ENCODE measurements around the gene RNF187.
"Not testable (repeated sequence)": the region's sequence is repeated elsewhere in the genome, so short reads cannot be mapped to it uniquely, and the experiment has no call there.

The RNF187 gene

DNA sequence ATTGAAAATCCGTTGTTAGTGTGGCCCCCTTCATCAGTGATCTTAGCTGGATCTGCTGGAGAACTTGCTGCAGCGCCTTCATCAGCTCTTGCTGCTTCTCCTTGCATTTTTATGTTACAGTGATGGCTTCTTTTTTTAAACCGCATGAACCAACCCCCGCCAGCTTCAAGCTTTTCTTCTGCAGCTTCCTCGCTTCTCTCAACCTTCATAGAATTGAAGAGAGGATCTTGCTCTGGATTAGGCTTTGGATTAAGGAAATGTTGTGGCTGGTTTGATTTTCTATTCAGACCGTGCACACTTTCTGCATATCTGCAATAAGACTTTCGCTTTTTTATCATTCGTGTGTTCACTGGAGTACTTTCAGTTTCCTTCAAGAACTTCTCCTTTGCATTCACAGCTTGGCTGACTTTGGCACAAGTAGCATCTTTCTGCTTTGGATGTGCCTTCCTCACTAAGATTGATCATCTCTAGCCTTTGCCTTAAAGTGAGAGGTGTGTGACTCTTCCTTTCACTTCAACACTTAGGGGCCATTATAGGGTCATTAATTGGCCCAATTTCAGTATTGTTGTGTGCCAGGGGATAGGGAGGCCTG is 13.1 kb downstream of the RNF187 start:
- H3K4me1 ChIP-seq (ENCODE audit: insufficient read depth, low read length, poor library complexity, severe bottlenecking), result peaks cover 17% of the 10 kb centered on the region
- peak overlapping the region; percentile 71 for H3K4me2 ChIP-seq (ENCODE audit: low read depth, low read length, poor library complexity, severe bottlenecking)

DNA sequence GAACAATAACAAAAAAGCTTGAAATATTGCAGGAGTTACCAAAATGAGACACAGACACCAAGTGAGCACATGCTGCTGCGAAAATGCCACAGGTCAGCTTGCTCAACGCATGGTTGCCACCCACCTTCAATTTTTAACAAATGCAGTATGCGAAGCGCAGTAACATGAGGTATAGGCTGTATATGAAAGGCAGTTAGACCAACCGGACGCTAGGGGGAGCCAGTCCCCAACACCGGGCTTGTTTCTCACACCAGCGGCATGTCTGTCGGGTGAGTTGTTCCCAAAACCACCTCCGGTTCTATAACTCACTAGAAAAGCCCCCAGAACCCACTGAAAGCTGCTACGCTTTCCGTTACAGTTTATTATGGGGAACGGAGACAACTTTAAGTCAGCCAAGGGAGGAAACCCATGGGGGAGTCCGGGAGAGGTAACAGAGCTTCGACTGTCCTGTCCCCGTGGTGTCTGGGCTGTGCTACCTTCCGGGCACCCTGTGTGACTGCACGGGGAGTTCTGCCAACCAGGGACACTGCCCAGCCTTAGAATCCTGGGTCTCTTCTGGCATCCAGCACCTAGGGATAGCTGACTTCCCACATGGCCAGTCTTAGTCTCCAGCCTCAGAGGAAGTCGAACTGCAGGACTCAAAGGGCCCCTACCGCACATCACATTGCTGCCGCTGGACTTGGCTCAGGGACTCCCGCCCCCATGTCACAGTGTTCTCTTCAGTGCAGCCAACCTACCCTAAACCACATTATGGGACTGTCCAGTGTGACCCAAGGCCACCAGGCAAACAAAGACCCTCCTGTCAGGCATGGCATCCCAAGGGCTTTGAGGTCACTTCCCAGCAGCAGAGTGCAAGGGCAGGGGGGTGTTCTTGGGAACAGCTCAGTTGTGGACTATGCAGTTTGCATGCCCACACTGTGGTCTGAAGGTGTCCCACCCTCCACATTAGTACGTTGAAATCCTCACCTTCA is 14.0 kb downstream of the RNF187 start:
- peak overlapping the region; percentile 68 for H3K4me3 ChIP-seq (ENCODE audit: low read length, poor library complexity, severe bottlenecking)
- H3K9me2 ChIP-seq (replicated peaks; ENCODE audit: low read depth, low read length), result no peaks in the 10 kb centered on the region
- peaks cover 17% of the 10 kb centered on the region for H3K4me1 ChIP-seq (ENCODE audit: insufficient read depth, low read length, poor library complexity, severe bottlenecking)
- no peaks in the 10 kb centered on the region for H4K20me1 ChIP-seq (ENCODE audit: insufficient read depth, low read length, poor library complexity, severe bottlenecking)
- H3K9me3 ChIP-seq (ENCODE audit: insufficient read depth, low read depth, low read length), result no peaks in the 10 kb centered on the region
- H3K79me2 ChIP-seq (ENCODE audit: insufficient read depth, low read length), result no peaks in the 10 kb centered on the region
- H3F3A ChIP-seq (ENCODE audit: low read depth), result no peaks in the 10 kb centered on the region
- H3K36me3 ChIP-seq (ENCODE audit: insufficient read depth, low read length), result no peaks in the 10 kb centered on the region
- TF ChIP-seq, protein P1, sequence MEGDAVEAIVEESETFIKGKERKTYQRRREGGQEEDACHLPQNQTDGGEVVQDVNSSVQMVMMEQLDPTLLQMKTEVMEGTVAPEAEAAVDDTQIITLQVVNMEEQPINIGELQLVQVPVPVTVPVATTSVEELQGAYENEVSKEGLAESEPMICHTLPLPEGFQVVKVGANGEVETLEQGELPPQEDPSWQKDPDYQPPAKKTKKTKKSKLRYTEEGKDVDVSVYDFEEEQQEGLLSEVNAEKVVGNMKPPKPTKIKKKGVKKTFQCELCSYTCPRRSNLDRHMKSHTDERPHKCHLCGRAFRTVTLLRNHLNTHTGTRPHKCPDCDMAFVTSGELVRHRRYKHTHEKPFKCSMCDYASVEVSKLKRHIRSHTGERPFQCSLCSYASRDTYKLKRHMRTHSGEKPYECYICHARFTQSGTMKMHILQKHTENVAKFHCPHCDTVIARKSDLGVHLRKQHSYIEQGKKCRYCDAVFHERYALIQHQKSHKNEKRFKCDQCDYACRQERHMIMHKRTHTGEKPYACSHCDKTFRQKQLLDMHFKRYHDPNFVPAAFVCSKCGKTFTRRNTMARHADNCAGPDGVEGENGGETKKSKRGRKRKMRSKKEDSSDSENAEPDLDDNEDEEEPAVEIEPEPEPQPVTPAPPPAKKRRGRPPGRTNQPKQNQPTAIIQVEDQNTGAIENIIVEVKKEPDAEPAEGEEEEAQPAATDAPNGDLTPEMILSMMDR (conservative IDR thresholded peaks at IDR 0.05; ENCODE audit: low read length), result peak; percentile 90
- no peak for TF ChIP-seq EZH2phosphoT487 (IDR thresholded peaks at IDR 0.05; ENCODE audit: borderline replicate concordance)
- H3K27me3 ChIP-seq (ENCODE audit: insufficient read depth, low read length, poor library complexity, severe bottlenecking), result no peaks in the 10 kb centered on the region
- peak overlapping the region; percentile 72 for H3K9ac ChIP-seq (ENCODE audit: low read depth, low read length, poor library complexity, severe bottlenecking)
- H3K4me2 ChIP-seq (ENCODE audit: low read depth, low read length, poor library complexity, severe bottlenecking), result peak overlapping the region; percentile 71
- peak overlapping the region; percentile 57; the same call in 1 of the 2 replicates for H2AFZ ChIP-seq (ENCODE audit: low read length)

More for the DNA sequence above, 13.1 kb downstream of the RNF187 start:
- Histone ChIP-seq H4K20me1 (ENCODE audit: insufficient read depth, low read length, poor library complexity, severe bottlenecking) (no peaks in the 10 kb centered on the region), H3K9me3 (ENCODE audit: insufficient read depth, low read depth, low read length) (no peaks in the 10 kb centered on the region), H3K9ac (ENCODE audit: low read depth, low read length, poor library complexity, severe bottlenecking) (peak overlapping the region; percentile 72), H3F3A (ENCODE audit: low read depth) (no peaks in the 10 kb centered on the region), H3K27me3 (ENCODE audit: insufficient read depth, low read length, poor library complexity, severe bottlenecking) (no peaks in the 10 kb centered on the region), H3K4me3 (ENCODE audit: low read length, poor library complexity, severe bottlenecking) (no peak overlapping the region), H3K36me3 (ENCODE audit: insufficient read depth, low read length) (peaks cover 8% of the 10 kb centered on the region; the same call in 1 of the 2 replicates), H3K9me2 (replicated peaks; ENCODE audit: low read depth, low read length) (no peaks in the 10 kb centered on the region), H2AFZ (ENCODE audit: low read length) (no peak overlapping the region), H3K79me2 (ENCODE audit: insufficient read depth, low read length) (no peaks in the 10 kb centered on the region)
- TF ChIP-seq, protein P1 (conservative IDR thresholded peaks at IDR 0.05; ENCODE audit: low read length), result no peak
- TF ChIP-seq EZH2phosphoT487 (IDR thresholded peaks at IDR 0.05; ENCODE audit: borderline replicate concordance), result no peak

DNA sequence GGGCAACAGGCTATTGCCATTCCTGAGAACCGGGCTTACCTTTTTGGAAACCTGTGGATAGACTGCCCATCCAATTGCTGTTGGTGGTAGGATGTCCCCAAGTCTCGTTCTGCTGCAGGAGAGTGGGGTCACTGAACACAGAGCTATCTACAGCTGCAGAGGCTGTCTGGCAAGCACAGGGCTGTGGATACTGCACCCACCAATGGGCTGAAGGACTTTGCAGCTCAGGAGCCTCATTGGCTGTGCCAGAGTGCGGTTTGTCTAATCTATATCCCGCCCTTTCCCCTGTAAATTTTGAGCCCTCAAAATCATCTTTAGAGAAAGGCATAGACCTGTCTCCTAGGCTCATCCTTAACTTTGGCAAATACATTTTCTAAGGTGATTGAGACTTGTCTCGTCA is 15.3 kb downstream of the RNF187 start:
- Histone ChIP-seq H3K27me3 (ENCODE audit: insufficient read depth, low read length, poor library complexity, severe bottlenecking) (no peaks in the 10 kb centered on the region), H3K79me2 (ENCODE audit: insufficient read depth, low read length) (no peaks in the 10 kb centered on the region), H3K36me3 (ENCODE audit: insufficient read depth, low read length) (no peaks in the 10 kb centered on the region), H3K9me3 (ENCODE audit: insufficient read depth, low read depth, low read length) (no peaks in the 10 kb centered on the region), H4K20me1 (ENCODE audit: insufficient read depth, low read length, poor library complexity, severe bottlenecking) (no peaks in the 10 kb centered on the region), H3F3A (ENCODE audit: low read depth) (no peaks in the 10 kb centered on the region), H3K4me2 (ENCODE audit: low read depth, low read length, poor library complexity, severe bottlenecking) (no peak overlapping the region), H3K9ac (ENCODE audit: low read depth, low read length, poor library complexity, severe bottlenecking) (no peak overlapping the region), H3K9me2 (replicated peaks; ENCODE audit: low read depth, low read length) (no peaks in the 10 kb centered on the region), H3K4me1 (ENCODE audit: insufficient read depth, low read length, poor library complexity, severe bottlenecking) (peaks cover 17% of the 10 kb centered on the region), H3K4me3 (ENCODE audit: low read length, poor library complexity, severe bottlenecking) (no peak overlapping the region), H2AFZ (ENCODE audit: low read length) (no peak overlapping the region)
- TF ChIP-seq, protein P1 (conservative IDR thresholded peaks at IDR 0.05; ENCODE audit: low read length), result no peak
- TF ChIP-seq EZH2phosphoT487 (IDR thresholded peaks at IDR 0.05; ENCODE audit: borderline replicate concordance), result no peak

DNA sequence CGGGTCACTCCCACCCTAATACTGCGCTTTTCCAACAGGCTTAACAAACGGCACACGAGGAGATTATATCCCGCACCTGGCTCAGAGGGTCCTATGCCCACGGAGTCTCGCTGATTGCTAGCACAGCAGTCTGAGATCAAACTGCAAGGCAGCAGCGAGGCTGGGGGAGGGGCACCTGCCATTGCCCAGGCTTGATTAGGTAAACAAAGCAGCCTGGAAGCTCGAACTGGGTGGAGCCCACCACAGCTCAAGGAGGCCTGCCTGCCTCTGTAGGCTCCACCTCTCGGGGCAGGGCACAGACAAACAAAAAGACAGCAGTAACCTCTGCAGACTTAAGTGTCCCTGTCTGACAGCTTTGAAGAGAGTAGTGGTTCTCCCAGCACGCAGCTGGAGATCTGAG is 18.8 kb downstream of the RNF187 start:
- not testable (repeated sequence) for H2AFZ ChIP-seq (ENCODE audit: low read length); H3K4me2 ChIP-seq (ENCODE audit: low read depth, low read length, poor library complexity, severe bottlenecking); H3K36me3 ChIP-seq (ENCODE audit: insufficient read depth, low read length); H3K9me3 ChIP-seq (ENCODE audit: insufficient read depth, low read depth, low read length); H3F3A ChIP-seq (ENCODE audit: low read depth); H3K27me3 ChIP-seq (ENCODE audit: insufficient read depth, low read length, poor library complexity, severe bottlenecking); H3K4me3 ChIP-seq (ENCODE audit: low read length, poor library complexity, severe bottlenecking); H4K20me1 ChIP-seq (ENCODE audit: insufficient read depth, low read length, poor library complexity, severe bottlenecking); H3K79me2 ChIP-seq (ENCODE audit: insufficient read depth, low read length); H3K9ac ChIP-seq (ENCODE audit: low read depth, low read length, poor library complexity, severe bottlenecking); H3K9me2 ChIP-seq (replicated peaks; ENCODE audit: low read depth, low read length)
- peaks cover 32% of the 10 kb centered on the region for H3K4me1 ChIP-seq (ENCODE audit: insufficient read depth, low read length, poor library complexity, severe bottlenecking)
